Activated CD4-positive, alpha-beta memory T cell treated with anti-CD3 and anti-CD28 coated beads for 36 hours (primary cell): ENCODE results near the gene IQSEC1. TPM values are rescaled to one million over a fixed set of nuclear protein-coding genes. Genes with fewer than 3 reads are reported as not detected.

Source experiments
- CTCF ChIA-PET: fragments of 350-600 bp; sonication (Branson Sonifier 250); formaldehyde crosslinking; loops from one replicate; lab custom pipeline; 2021; ENCODE audit warnings: antibody characterized with exemption, inconsistent platforms; lab: Charles Lee
- POLR2A ChIA-PET: fragments of 350-600 bp; sonication (Branson Sonifier 250); formaldehyde crosslinking; loops from one replicate; lab custom pipeline; 2021; ENCODE audit warnings: antibody characterized with exemption; lab: Charles Lee
- DNase-seq: peaks from one replicate; pipeline ENCODE4 v3.0.0-alpha.2; 2020
- H3K27ac Mint-ChIP-seq: one replicate; pipeline ENCODE4 v1.8.0; 2021; ENCODE audit warnings: mixed read lengths
- H3K27me3 Mint-ChIP-seq: one replicate; pipeline ENCODE4 v1.8.0; 2021; ENCODE audit warnings: mixed read lengths
- H3K36me3 Mint-ChIP-seq: one replicate; pipeline ENCODE4 v1.8.0; 2021; ENCODE audit warnings: mixed read lengths
- H3K4me1 Mint-ChIP-seq: one replicate; pipeline ENCODE4 v1.8.0; 2021; ENCODE audit warnings: low read depth, mixed read lengths
- H3K4me3 Mint-ChIP-seq: one replicate; pipeline ENCODE4 v1.8.0; 2021; ENCODE audit warnings: mild to moderate bottlenecking, mixed read lengths
- H3K9me3 Mint-ChIP-seq: one replicate; pipeline ENCODE4 v1.8.0; 2021; ENCODE audit warnings: mixed read lengths
- intact Hi-C: fragments of 100-400 bp; cut with micrococcal nuclease; formaldehyde crosslinking; loops from one replicate; pipeline ENCODE4 v1.15.1; 2023
- total RNA-seq, 2 experiments: library from RNA; stranded (reverse); gene quantifications; one replicate each; pipeline ENCODE4 v1.2.3, GENCODE V29; 2021

Gene IQSEC1
- total RNA-seq, 2 experiments from 2014 or later = 42.5 to 43.8 TPM

DNA sequence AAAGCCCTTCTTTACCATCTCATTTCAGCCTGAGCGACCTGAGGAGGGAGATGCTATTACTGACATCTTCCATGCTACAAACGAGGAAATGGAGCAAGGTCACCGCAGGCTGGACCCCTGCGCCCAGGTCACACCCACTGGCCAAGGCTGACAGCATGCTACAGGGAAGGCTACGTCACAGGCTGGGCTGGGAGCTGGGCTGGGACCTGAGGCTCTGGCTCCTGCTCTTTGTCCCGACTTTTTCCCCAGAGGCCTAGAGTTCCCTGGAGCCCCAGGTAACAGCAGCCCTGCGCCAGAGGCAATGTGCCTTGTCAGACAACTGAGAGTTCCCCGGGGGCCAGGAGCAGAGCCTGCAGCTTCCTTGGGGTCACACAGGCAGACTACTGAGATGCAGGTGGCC is 87.2 kb downstream of the IQSEC1 start:
- Mint-ChIP-seq H3K27ac (no peak overlapping the region), H3K4me3 (no peak overlapping the region), H3K4me1 (peaks cover 62% of the 10 kb centered on the region), H3K36me3 (no peaks in the 10 kb centered on the region), H3K27me3 (no peaks in the 10 kb centered on the region), H3K9me3 (no peaks in the 10 kb centered on the region)
- no peak for DNase-seq
- POLR2A ChIA-PET = no interaction called here
- intact Hi-C loops = no loop called here
- CTCF ChIA-PET = interaction anchor here (0.7 to 7.2 kb wide), 7 partner anchors 9 to 861 kb away, joined by 3 to 53 read pairs (median 4); no protein-coding TSS in a partner anchor

DNA sequence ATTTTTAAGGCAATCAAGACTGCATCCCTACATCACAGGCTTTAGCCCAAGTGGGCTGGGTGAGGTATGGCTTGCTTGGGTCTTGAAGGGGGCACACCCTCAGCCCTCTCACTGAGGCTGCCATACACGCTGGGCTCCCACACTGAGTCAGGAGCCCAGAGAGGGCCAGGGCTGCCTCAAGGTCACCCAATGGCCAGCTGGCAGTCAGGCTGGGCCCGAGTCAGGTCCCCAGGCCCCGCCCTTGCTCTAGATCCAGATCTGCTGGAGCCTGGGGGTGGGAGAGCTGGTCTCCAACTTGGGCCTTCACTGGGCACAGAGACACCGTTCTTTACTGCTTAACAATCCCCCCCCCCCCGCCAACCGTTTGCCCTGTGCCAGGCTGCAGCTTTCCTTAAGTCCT is 88.1 kb downstream of the IQSEC1 start:
- no peaks in the 10 kb centered on the region for H3K9me3 Mint-ChIP-seq
- ChIA-PET CTCF (interaction anchor here (1.0 to 7.2 kb wide), 13 partner anchors 9 to 175 kb away, joined by 3 to 53 read pairs (median 11); no protein-coding TSS in a partner anchor), POLR2A (no interaction called here)

DNA sequence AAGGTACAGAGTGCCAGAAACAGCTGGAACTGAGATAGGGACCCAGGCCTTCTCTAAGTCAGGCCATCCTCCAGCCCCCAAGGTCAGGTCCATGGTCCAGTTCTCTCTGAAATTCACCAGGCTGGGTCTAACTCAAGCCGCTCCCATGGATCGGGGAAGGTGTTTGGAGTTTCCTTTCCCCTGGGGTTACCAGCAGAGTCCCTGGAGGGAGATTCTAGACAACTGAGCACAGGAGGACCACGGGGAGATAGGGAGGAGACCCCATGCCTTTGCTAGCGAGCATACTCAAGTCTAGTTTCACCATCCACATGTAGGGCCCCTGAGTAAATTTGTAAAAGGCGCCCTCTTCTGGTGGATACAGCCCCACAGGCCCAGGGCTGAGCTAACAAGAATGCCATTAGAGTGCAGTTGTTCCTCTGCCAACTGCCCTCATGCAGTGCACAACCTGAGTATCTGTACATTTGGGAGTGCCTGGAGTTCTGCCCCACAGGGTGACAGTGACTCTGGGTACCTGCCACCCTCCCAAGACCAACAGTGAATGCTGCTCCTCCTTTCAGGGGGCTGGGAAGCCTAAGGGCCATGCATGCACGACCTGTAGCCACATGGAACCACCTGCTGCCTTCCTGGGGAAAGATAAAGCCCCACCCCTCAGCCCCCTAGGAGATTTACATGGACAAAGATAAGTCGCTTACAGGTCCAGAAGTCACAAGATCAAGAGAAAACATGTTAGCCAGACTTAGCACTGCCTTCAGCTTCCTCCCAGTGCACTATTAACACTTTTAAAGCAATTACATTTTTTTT is 89.0 kb downstream of the IQSEC1 start:
- H3K27me3 Mint-ChIP-seq = no peaks in the 10 kb centered on the region
- H3K4me1 Mint-ChIP-seq = peaks cover 54% of the 10 kb centered on the region
- ChIA-PET POLR2A (no interaction called here), CTCF (interaction anchor here (0.5 to 7.2 kb wide), 23 partner anchors 9 to 370 kb away, joined by 3 to 53 read pairs (median 9); no protein-coding TSS in a partner anchor)
- H3K9me3 Mint-ChIP-seq = no peaks in the 10 kb centered on the region
- no peak overlapping the region for H3K4me3 Mint-ChIP-seq
- intact Hi-C loops = loop anchor here (2.0 kb wide), 1 partner anchor 115 kb away; no protein-coding TSS in a partner anchor
- H3K36me3 Mint-ChIP-seq = no peaks in the 10 kb centered on the region
- peak; percentile 73 for DNase-seq
- no peak overlapping the region for H3K27ac Mint-ChIP-seq

More for the DNA sequence above, 88.1 kb downstream of the IQSEC1 start:
- Mint-ChIP-seq H3K4me3 (no peak overlapping the region), H3K36me3 (no peaks in the 10 kb centered on the region), H3K27ac (no peak overlapping the region), H3K27me3 (no peaks in the 10 kb centered on the region), H3K4me1 (peaks cover 59% of the 10 kb centered on the region)
- intact Hi-C loops = loop anchor here (2.0 kb wide), 1 partner anchor 116 kb away; no protein-coding TSS in a partner anchor
- no peak for DNase-seq

DNA sequence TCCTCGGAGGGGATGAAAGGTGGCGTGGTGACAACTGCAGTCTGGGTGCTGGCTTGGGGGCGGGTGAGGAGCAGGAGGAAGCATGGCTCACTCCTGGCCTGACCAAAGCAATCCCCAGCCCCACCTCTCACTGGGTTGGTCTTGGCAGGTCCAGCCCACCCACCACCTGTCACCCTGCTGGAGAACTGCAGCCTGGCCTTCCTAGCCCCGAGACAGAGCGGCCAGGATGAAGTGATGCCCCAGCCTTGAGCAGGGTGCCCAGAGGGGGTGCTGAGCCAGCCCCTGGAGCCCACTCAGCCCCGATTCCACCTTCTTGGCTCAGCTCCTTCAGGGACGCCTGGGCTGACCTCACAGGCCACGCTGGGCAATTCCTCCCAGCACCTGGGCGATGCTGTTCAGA is 89.9 kb downstream of the IQSEC1 start:
- no peak overlapping the region for H3K4me3 Mint-ChIP-seq
- peaks cover 51% of the 10 kb centered on the region for H3K4me1 Mint-ChIP-seq
- H3K9me3 Mint-ChIP-seq = no peaks in the 10 kb centered on the region
- no peaks in the 10 kb centered on the region for H3K36me3 Mint-ChIP-seq
- ChIA-PET POLR2A (interaction anchor here (1.9 kb wide), 1 partner anchor 12 kb away, joined by 8 read pairs; no protein-coding TSS in a partner anchor), CTCF (interaction anchor here (1.0 to 7.2 kb wide), 17 partner anchors 8 to 369 kb away, joined by 3 to 53 read pairs (median 11); no protein-coding TSS in a partner anchor)
- intact Hi-C loops = no loop called here
- no peak for DNase-seq
- no peak overlapping the region for H3K27ac Mint-ChIP-seq
- H3K27me3 Mint-ChIP-seq = no peaks in the 10 kb centered on the region

DNA sequence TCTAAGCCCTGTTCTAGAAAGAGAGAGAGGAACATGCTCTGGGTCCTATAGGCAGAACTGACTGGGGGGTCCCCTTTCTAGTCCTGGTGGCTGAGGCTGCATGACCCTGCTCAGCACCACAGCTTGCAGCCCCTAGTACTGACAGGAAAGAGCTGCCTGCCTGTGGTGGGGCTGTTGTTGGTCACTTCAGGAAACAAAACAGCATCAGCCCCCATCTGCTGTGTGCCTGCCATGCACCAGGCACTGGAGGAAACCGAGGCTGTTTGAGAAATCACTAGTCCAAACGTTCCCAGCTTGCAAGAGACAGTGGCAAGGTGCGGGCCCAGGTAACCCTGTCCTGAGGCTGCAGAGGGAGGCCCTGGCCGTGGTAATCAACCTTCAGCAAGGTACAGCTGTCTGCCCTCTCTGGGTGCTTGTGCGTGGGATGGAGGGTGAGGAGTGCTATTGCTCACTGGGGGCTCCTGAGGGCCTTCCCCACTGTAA is 90.6 kb downstream of the IQSEC1 start:
- POLR2A ChIA-PET = interaction anchor here (1.9 kb wide), 1 partner anchor 13 kb away, joined by 8 read pairs; no protein-coding TSS in a partner anchor
- Mint-ChIP-seq H3K4me3 (no peak overlapping the region), H3K27ac (peak overlapping the region; percentile 56), H3K36me3 (no peaks in the 10 kb centered on the region), H3K27me3 (no peaks in the 10 kb centered on the region), H3K9me3 (no peaks in the 10 kb centered on the region), H3K4me1 (peaks cover 50% of the 10 kb centered on the region)
- intact Hi-C loops = no loop called here
- DNase-seq = no peak
- CTCF ChIA-PET = interaction anchor here (1.0 to 7.2 kb wide), 11 partner anchors 10 to 115 kb away, joined by 3 to 53 read pairs (median 11); no protein-coding TSS in a partner anchor

DNA sequence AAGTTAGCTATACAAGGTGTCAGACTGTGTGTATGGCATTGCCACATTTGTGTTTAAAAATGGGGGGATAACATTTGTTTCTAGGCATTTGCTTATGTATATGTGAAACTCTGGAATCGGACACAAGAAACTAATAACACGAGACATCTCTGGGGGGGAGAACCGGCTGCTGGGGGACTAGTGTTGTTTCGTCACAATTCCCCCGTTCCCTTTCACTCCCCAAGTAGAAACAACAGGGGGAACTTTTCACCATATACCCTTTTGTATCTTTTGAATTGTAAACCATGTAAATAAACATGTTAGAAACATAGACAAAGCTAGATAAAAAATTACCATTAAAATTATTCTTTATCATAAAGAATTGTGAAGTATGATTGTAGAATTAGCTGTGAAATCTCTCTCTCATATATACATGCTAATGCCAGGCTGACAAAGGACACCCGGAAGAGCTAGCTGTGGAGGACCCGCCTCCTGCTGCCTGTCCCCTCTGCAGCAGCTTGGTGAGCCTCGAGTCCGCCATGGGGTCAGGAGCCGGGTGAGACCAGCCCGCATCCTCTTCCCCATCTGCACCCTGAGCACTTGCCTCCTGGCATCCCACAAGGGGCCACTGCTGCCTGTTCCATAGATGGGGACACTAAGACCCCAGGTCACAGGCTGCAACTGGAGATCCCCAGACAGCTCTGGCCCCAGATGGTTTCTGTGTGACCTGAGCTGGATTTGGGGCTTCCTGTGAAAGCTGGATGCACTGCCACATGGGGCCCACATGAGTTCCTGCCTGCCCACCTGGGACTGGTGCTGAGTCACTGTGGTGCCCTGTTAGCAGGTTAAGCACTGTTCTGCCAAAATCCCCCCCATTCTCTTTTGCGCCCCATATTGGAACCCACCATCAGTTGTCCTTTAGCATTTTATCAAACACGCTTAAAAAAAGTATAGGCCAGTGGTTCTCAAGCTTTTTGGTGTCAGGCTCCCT is 91.6 kb downstream of the IQSEC1 start:
- ChIA-PET CTCF (interaction anchor here (0.7 to 7.2 kb wide), 7 partner anchors 9 to 112 kb away, joined by 3 to 53 read pairs (median 11); no protein-coding TSS in a partner anchor), POLR2A (interaction anchor here (1.9 kb wide), 1 partner anchor 14 kb away, joined by 8 read pairs; no protein-coding TSS in a partner anchor)
- Mint-ChIP-seq H3K4me3 (no peak overlapping the region), H3K27ac (no peak overlapping the region), H3K4me1 (peaks cover 47% of the 10 kb centered on the region), H3K9me3 (no peaks in the 10 kb centered on the region), H3K36me3 (no peaks in the 10 kb centered on the region), H3K27me3 (no peaks in the 10 kb centered on the region)
- intact Hi-C loops = no loop called here
- no peak for DNase-seq

DNA sequence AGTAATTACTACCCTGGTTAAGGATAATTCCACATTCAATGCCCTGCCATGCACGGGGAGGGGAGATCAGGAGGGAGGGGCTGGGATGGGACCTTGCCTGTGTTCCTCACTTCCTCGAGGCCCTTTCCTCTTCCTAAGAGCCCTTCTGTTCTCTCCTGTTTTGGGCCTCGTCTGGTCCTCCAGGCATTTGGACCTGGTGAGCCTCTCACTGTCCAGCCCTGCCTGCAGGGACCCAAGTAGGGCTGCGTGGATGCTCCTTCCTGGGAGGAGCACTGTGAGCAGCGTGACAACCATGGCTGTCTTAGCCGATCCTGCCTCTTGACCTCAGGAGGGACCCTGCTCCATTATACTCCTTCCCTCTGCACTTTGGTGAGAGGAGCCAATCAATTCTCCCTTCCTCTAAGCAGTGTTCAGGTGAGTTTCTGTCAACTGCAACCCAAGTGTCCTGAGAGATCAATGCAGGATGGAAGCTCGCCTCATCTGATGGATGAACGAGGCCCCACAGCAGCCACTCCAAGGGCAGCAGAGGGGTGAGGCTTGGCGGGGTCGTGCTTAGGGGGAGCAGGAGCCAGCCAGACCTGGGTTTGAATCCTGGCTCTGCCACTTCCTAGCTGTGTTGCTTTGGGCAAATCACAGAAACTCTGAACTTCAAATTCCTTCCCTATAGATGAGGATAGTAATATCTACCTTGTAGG is 92.5 kb downstream of the IQSEC1 start:
- intact Hi-C loops = no loop called here
- H3K9me3 Mint-ChIP-seq = no peaks in the 10 kb centered on the region
- POLR2A ChIA-PET = interaction anchor here (1.0 kb wide), 1 partner anchor 13 kb away, joined by 3 read pairs; no protein-coding TSS in a partner anchor

DNA sequence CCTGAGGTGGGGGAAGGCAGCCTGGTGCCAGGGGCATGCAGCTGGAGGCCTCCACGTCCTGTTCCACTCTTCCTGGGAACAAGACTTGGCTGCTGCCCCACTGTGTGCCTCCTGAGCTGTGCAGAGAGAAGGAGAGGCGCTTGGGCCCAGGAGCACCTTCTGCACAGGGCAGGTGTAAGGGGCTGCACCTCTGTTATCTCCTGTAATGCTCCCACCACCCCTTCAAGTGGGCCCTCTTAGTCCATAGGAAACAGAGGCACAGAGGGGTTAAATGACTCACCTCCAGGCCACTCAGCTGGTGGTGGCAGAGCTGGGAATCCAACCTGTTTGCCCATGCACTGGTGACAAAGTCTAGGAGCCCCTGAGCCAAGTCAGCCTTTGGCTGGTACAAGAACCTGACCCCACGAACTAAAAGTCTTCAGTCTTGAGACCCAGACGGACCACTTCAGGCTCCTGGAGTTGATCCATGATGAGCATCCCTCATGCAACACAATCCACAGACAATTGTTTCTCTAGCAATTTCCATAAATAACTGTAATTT is 93.2 kb downstream of the IQSEC1 start:
- Mint-ChIP-seq H3K9me3 (no peaks in the 10 kb centered on the region), H3K4me1 (peaks cover 49% of the 10 kb centered on the region), H3K36me3 (no peaks in the 10 kb centered on the region), H3K4me3 (no peak overlapping the region), H3K27ac (no peak overlapping the region), H3K27me3 (no peaks in the 10 kb centered on the region)
- intact Hi-C loops = no loop called here
- POLR2A ChIA-PET = interaction anchor here (1.0 kb wide), 1 partner anchor 14 kb away, joined by 3 read pairs; no protein-coding TSS in a partner anchor
- CTCF ChIA-PET = interaction anchor here (7.2 kb wide), 1 partner anchor 16 kb away, joined by 53 read pairs; no protein-coding TSS in a partner anchor
- no peak for DNase-seq

More for the DNA sequence above, 92.5 kb downstream of the IQSEC1 start:
- Mint-ChIP-seq H3K36me3 (no peaks in the 10 kb centered on the region), H3K27ac (no peak overlapping the region), H3K4me1 (peaks cover 45% of the 10 kb centered on the region), H3K4me3 (no peak overlapping the region), H3K27me3 (no peaks in the 10 kb centered on the region)
- CTCF ChIA-PET = interaction anchor here (3.6 to 7.2 kb wide), 4 partner anchors 11 to 50 kb away, joined by 11 to 53 read pairs (median 38); no protein-coding TSS in a partner anchor
- DNase-seq = no peak

DNA sequence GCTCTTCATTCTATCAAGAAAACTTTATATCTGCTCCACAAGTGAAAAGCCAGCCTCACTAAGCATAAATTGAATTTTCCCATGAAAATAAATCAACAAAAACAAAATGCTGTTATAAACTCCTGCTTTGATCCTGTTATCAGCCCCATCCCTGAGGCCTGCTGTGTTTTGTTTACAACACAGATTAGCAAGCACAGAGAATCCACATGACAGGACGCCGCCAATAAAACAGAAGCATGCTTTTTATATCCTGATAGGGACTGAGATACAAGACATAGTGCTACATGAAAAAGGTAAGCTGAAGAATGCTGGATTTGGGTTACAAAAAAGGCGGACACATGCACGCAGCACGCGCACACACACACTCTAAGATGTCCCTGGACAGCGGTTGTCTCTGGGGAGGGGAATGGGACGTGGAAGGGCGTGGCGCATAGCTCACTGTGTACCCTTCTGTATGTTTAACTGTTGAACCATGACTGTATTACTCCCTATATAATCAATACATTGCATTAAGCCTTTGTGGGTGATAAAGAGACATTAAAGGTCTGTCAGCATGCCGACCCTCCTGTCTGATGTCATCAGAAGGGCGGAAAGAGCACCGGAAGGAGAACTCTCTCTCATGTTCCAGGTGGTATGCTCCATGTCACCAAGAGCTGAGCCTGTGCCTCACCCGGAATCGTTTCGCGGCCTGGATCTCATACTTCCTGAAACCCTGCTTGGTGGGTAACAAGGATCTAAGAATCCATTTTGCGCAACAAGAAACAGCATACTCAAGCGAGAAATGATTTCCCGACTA is 93.9 kb downstream of the IQSEC1 start:
- intact Hi-C loops = no loop called here
- H3K27me3 Mint-ChIP-seq = no peaks in the 10 kb centered on the region
- H3K36me3 Mint-ChIP-seq = no peaks in the 10 kb centered on the region
- peaks cover 47% of the 10 kb centered on the region for H3K4me1 Mint-ChIP-seq
- H3K9me3 Mint-ChIP-seq = no peaks in the 10 kb centered on the region
- POLR2A ChIA-PET = no interaction called here
- no peak overlapping the region for H3K4me3 Mint-ChIP-seq
- CTCF ChIA-PET = no interaction called here
- no peak overlapping the region for H3K27ac Mint-ChIP-seq
- DNase-seq = no peak

DNA sequence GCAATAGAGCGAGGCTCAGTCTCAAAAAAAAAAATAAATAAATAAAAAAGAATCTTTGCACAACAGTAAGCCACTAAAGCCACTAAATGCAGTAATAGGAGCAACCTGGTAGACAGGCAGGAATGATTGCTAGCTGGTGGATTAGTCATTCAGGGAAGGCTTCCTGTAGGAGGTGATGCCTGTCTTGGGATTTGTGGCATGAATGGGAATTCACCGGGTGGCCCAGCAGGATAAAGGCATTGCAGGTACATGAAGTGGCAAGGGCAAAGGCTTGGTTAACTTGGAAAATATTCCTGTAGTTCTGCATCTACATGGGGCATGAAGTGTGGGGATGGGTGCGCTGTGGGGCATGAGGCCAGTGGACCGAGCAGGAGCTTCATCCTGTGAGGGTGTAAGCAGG is 94.5 kb downstream of the IQSEC1 start:
- Mint-ChIP-seq H3K27ac (no peak overlapping the region), H3K9me3 (no peaks in the 10 kb centered on the region), H3K36me3 (no peaks in the 10 kb centered on the region), H3K4me3 (no peak overlapping the region), H3K27me3 (no peaks in the 10 kb centered on the region), H3K4me1 (peaks cover 42% of the 10 kb centered on the region)
- CTCF ChIA-PET = no interaction called here
- intact Hi-C loops = no loop called here
- DNase-seq = no peak
- POLR2A ChIA-PET = no interaction called here
